GM23338 (cell line): Measurements from ENCODE around the gene LRMDA. TPM values are rescaled to one million over a fixed set of nuclear protein-coding genes. Genes with fewer than 3 reads are reported as not detected.

Source experiments
- CREB1 ChIP-seq: fragments of 250-450 bp; sonication (Bioruptor Pico); IDR thresholded peaks from 2 replicates; pipeline ENCODE4 v1.5.0; 2020; ENCODE audit warnings: low read depth, mild to moderate bottlenecking, moderate library complexity
- ETS1 ChIP-seq: IDR thresholded peaks from 2 replicates; pipeline ENCODE4 v1.6.1; 2016; ENCODE audit warnings: antibody characterized with exemption
- EZH2 ChIP-seq: fragments of 200-600 bp; sonication (generic); IDR thresholded peaks from one replicate; pipeline ENCODE4 v1.8.0; 2017; ENCODE audit warnings: antibody characterized with exemption, mild to moderate bottlenecking, low read depth; ENCODE audit not compliant: unreplicated experiment
- JUNB ChIP-seq: IDR thresholded peaks from one replicate; pipeline ENCODE4 v1.6.1; 2016; ENCODE audit warnings: antibody characterized with exemption; ENCODE audit not compliant: unreplicated experiment
- NANOG ChIP-seq: IDR thresholded peaks from 2 replicates; pipeline ENCODE4 v1.6.1; 2016; ENCODE audit warnings: antibody characterized with exemption, borderline replicate concordance
- POLR2AphosphoS5 ChIP-seq: IDR thresholded peaks from 2 replicates; pipeline ENCODE4 v1.6.1; 2016; ENCODE audit warnings: antibody characterized with exemption, low read depth
- STAT1 ChIP-seq: IDR thresholded peaks from one replicate; pipeline ENCODE4 v1.6.1; 2016; ENCODE audit warnings: antibody characterized with exemption; ENCODE audit not compliant: unreplicated experiment
- ZNF114 ChIP-seq: fragments of 250-450 bp; sonication (Bioruptor Pico); IDR thresholded peaks from 2 replicates; pipeline ENCODE4 v1.5.0; 2020; ENCODE audit warnings: mild to moderate bottlenecking, moderate library complexity
- ZNF331 ChIP-seq: fragments of 250-450 bp; sonication (Bioruptor Pico); IDR thresholded peaks from 2 replicates; pipeline ENCODE4 v1.5.0; 2020; ENCODE audit warnings: low read depth, mild to moderate bottlenecking, moderate library complexity
- ZNF462 ChIP-seq: fragments of 250-450 bp; sonication (Bioruptor Pico); IDR thresholded peaks from 2 replicates; pipeline ENCODE4 v1.5.0; 2020; ENCODE audit warnings: mild to moderate bottlenecking, moderate library complexity
- polyA plus RNA-seq: library from polyadenylated mRNA; unstranded; fragments of >200 nt; fragmentation: Nextera tagmentation; extraction: Ambion mirVana; gene quantifications from 2 replicates; pipeline ENCODE4 v1.2.1, GENCODE V29; 2016
- total RNA-seq: library from RNA; depleted of rRNA; stranded (reverse); fragments of >200 nt; shearing (Covaris generic); gene quantifications from 2 replicates; pipeline ENCODE4 v1.2.3, GENCODE V29; 2014

LRMDA gene
- total and polyA plus RNA-seq, 2 experiments from 2014 or later = 0.90 to 1.8 TPM

- peak; percentile 96 for TF ChIP-seq ZNF462 (CRISPR knock-in tag)
- peak; percentile 92 for TF ChIP-seq ETS1
- 0 out of 2 replicates have a peak, but pooled peaks have one; percentile 44 for TF ChIP-seq ZNF114 (CRISPR knock-in tag)
- TF ChIP-seq CREB1 (CRISPR knock-in tag) = peak; percentile 62; the same call in 1 of the 2 replicates
- peak; percentile 77; the same call in 1 of the 2 replicates for TF ChIP-seq NANOG
- TF ChIP-seq STAT1 = no peak
- TF ChIP-seq ZNF331 (CRISPR knock-in tag) = no peak
- TF ChIP-seq JUNB = no peak
- TF ChIP-seq EZH2 = no peak
- no peak for TF ChIP-seq POLR2AphosphoS5
Observed at GRCh38 chr10:76082956-76083355, 651.5 kb downstream of the LRMDA start (continued).
